ENCODE measurements around the gene CEP170. TPM values are rescaled to one million over a fixed set of nuclear protein-coding genes. Genes with fewer than 3 reads are reported as not detected.
"Not testable (repeated sequence)": the region's sequence is repeated elsewhere in the genome, so short reads cannot be mapped to it uniquely, and the experiment has no call there.

The CEP170 gene
- total RNA-seq, 1 donor from 2014 or later, result 82.2 TPM

DNA sequence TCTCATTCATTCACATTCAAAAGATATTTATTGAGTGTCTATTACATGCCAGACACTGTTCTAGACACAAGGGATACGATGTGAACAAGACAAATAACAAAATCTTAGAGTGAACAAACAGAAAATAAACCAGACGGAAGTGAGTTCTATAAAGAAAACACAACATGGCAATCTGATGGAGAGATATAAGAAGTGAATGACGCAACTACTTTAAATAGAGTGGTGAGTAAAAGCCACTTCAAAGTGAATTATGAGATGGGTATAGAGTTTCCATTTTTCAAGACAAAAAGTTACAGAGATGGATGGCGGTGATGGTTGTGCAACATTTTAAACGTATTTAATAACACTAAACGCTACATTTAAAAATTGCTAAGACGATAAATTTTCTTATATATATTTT lies 75.4 kb downstream of the CEP170 start:
- no peak for TF ChIP-seq CTCF (IDR thresholded peaks at IDR 0.05; ENCODE audit: insufficient read depth, low read length, poor library complexity, severe bottlenecking)
- DNase-seq (ENCODE audit: low read depth), result no peak
- Histone ChIP-seq H3K27me3 (ENCODE audit: control insufficient read depth, insufficient read depth, low read length) (no peaks in the 10 kb centered on the region), H3K4me3 (ENCODE audit: low read depth, low read length) (no peak overlapping the region), H3K36me3 (ENCODE audit: control insufficient read depth, insufficient read depth, low read length) (no peaks in the 10 kb centered on the region)

GRCh38 chr1:243177792-243178191 lies 77.3 kb downstream of the CEP170 start:
- DNase-seq (ENCODE audit: low read depth); H3K27me3 ChIP-seq (ENCODE audit: control insufficient read depth, insufficient read depth, low read length); H3K4me3 ChIP-seq (ENCODE audit: low read depth, low read length); H3K36me3 ChIP-seq (ENCODE audit: control insufficient read depth, insufficient read depth, low read length): not testable (repeated sequence)

GRCh38 chr1:243173758-243174369 lies 81.2 kb downstream of the CEP170 start:
- not testable (repeated sequence) for H3K27me3 ChIP-seq (ENCODE audit: control insufficient read depth, insufficient read depth, low read length); H3K4me3 ChIP-seq (ENCODE audit: low read depth, low read length); H3K36me3 ChIP-seq (ENCODE audit: control insufficient read depth, insufficient read depth, low read length); DNase-seq (ENCODE audit: low read depth)

DNA sequence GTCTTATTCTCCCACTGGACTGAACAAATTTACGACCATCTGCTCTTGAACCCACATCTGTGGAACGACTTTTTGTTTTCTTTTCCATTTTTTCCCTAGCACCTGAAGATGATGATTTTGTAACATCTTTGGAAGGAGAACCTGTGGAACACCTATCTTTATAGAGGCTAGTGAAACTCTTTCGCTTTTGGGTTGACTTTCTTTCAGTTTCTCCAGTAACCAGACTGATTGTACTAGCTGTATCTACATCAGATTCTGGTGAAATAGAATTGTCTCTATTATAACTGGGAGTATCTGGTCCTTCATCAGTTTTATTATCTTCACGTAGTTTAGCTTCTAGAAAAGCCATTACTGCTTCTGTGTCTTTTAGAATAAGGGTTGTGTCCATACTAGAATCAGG lies 90.2 kb downstream of the CEP170 start:
- not testable (repeated sequence) for H3K4me3 ChIP-seq (ENCODE audit: low read depth, low read length); DNase-seq (ENCODE audit: low read depth); H3K27me3 ChIP-seq (ENCODE audit: control insufficient read depth, insufficient read depth, low read length); H3K36me3 ChIP-seq (ENCODE audit: control insufficient read depth, insufficient read depth, low read length)

- not testable (repeated sequence) for H3K27me3 ChIP-seq (ENCODE audit: control insufficient read depth, insufficient read depth, low read length); DNase-seq (ENCODE audit: low read depth); H3K36me3 ChIP-seq (ENCODE audit: control insufficient read depth, insufficient read depth, low read length); H3K4me3 ChIP-seq (ENCODE audit: low read depth, low read length)
Observed at GRCh38 chr1:243150906-243151305, 104.2 kb downstream of the CEP170 start.

DNA sequence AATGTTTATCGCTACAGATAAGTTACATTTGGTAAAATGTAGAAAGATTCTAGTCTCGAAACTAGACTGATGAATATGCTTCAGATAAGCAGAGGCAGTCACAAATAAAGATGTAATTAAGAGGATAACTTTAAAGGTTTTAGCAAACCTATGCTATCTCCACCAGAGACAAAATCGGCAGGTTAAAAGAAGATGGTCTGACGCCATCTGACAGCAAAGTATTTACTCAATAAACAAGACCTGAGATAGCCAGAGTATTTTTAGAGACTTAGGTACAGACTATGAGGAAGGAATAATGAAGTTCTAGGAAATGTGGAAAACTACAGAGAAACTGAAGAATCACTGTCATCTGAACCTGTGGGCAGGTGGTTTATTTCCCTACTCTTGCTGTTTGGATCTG lies 106.0 kb downstream of the CEP170 start:
- not testable (repeated sequence) for H3K36me3 ChIP-seq (ENCODE audit: control insufficient read depth, insufficient read depth, low read length); H3K4me3 ChIP-seq (ENCODE audit: low read depth, low read length); H3K27me3 ChIP-seq (ENCODE audit: control insufficient read depth, insufficient read depth, low read length)

DNA sequence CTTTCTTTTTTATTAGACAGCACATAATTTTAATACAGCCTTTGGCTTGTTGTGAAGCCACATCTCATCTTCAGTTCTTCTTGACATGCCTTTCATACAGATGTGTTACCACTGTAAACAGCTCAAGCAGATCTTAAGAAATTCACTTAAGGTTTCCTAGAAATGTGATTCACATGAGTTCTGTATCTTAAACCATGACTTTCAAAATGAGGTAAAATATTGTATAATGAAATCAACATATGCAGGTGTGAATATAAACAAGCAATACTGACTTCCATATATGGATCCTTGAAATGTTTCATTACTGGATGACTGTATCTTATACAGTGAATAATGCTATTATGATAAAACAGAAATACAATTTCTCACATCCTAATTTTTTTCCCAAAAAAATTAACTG lies 107.7 kb downstream of the CEP170 start:
- not testable (repeated sequence) for H3K27me3 ChIP-seq (ENCODE audit: control insufficient read depth, insufficient read depth, low read length); H3K36me3 ChIP-seq (ENCODE audit: control insufficient read depth, insufficient read depth, low read length); H3K4me3 ChIP-seq (ENCODE audit: low read depth, low read length); DNase-seq (ENCODE audit: low read depth)

More for the DNA sequence above, 106.0 kb downstream of the CEP170 start:
- DNase-seq (ENCODE audit: low read depth), result not testable (repeated sequence)

DNA sequence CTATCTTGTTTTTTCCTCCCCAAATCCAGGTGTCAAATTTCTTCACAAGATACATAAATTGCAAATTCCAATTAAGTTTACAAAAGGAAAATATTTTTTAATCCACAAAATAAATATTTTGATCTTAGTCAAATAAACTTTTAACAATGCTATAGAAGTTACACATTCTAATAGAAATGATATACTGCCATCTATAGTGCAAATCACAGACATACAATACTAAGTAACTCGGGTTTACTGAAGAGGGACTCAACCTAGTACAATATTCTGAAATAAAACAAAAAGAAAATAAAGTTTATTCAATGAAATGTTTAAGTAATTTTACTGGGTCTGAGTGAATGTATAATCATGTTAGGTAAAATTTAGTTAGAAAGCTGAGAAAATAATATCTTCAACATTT lies 114.6 kb downstream of the CEP170 start:
- not testable (repeated sequence) for H3K36me3 ChIP-seq (ENCODE audit: control insufficient read depth, insufficient read depth, low read length); DNase-seq (ENCODE audit: low read depth); H3K4me3 ChIP-seq (ENCODE audit: low read depth, low read length); H3K27me3 ChIP-seq (ENCODE audit: control insufficient read depth, insufficient read depth, low read length)

GRCh38 chr1:243122876-243123409 lies 132.1 kb downstream of the CEP170 start:
- H3K27me3 ChIP-seq (ENCODE audit: control insufficient read depth, insufficient read depth, low read length); H3K36me3 ChIP-seq (ENCODE audit: control insufficient read depth, insufficient read depth, low read length); H3K4me3 ChIP-seq (ENCODE audit: low read depth, low read length); DNase-seq (ENCODE audit: low read depth): not testable (repeated sequence)

DNA sequence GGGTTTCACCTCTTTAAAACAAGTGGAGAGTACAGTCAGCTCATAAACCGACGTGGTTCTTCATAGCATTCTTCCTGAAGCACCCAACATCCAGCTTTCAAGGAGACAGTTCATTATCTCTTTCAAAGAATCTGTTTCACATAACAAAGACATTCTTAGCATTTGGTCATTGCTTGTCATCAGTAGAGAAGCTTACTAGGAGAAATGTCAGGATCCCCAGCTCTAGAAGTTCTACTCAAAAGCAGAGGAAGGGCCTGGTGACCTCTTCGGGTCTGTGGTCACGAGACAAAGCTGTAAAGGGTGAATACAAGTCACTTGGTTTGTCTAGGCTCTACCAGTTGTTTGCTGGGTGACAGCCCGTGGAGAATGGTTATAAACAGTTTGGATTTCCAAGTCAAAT lies 133.1 kb downstream of the CEP170 start:
- H3K36me3 ChIP-seq (ENCODE audit: control insufficient read depth, insufficient read depth, low read length); H3K4me3 ChIP-seq (ENCODE audit: low read depth, low read length); H3K27me3 ChIP-seq (ENCODE audit: control insufficient read depth, insufficient read depth, low read length); DNase-seq (ENCODE audit: low read depth): not testable (repeated sequence)

GRCh38 chr1:243118601-243119322 lies 136.3 kb downstream of the CEP170 start:
- not testable (repeated sequence) for H3K27me3 ChIP-seq (ENCODE audit: control insufficient read depth, insufficient read depth, low read length); DNase-seq (ENCODE audit: low read depth); H3K36me3 ChIP-seq (ENCODE audit: control insufficient read depth, insufficient read depth, low read length); H3K4me3 ChIP-seq (ENCODE audit: low read depth, low read length)

DNA sequence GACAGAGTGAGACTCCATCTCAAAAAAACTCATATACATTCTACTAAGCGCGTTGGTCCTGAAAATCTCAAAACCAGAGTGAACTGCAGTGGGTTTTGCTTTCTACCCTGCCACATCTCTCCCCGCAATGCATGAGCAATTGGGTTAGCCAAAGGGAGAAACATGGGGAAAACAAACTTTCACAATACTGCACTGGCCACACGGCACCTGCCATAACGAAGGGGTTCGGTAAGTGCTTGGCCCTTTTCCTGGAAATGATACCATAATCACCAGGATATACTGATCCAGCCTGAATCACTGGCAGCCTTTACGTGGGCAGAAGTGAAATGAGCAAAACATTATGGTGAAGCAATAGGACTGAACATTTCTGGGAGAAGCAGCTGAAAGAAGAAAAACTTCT lies 138.9 kb downstream of the CEP170 start:
- not testable (repeated sequence) for DNase-seq (ENCODE audit: low read depth)

GRCh38 chr1:243114769-243115168 lies 140.3 kb downstream of the CEP170 start:
- not testable (repeated sequence) for H3K27me3 ChIP-seq (ENCODE audit: control insufficient read depth, insufficient read depth, low read length); H3K4me3 ChIP-seq (ENCODE audit: low read depth, low read length); DNase-seq (ENCODE audit: low read depth)

More for the DNA sequence above, 138.9 kb downstream of the CEP170 start:
- H3K4me3 ChIP-seq (ENCODE audit: low read depth, low read length); H3K27me3 ChIP-seq (ENCODE audit: control insufficient read depth, insufficient read depth, low read length); H3K36me3 ChIP-seq (ENCODE audit: control insufficient read depth, insufficient read depth, low read length): not testable (repeated sequence)

DNA sequence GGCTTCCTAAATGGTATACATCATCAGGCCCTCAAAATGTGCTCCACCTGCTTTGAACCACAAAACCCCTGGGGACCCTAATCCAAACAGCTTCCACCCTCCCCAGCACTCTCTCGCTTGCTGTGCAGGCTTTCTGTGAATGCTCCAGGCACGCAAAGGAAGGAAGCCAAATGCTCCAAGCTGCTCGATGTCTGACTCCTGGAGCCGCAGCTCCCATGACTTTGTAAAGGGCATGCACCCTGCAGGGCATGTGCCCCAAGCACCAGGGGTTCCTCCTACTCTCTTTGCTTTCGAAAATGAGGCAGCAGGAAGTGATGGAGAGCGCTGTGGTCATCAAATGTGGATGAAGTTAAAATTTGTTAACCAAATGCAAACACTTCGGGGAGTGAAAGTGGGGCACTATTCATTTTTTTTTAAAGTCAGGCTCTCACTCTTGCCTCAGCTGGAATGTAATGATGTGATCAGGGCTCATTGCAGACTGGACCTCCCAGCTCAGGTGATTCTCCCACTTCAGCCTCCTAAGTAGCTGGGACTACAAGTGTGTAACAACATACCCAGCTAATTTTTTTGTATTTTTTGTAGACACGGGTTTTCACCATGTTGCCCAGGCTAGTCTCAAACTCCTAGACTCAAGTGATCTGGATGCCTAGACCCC lies 140.9 kb downstream of the CEP170 start:
- not testable (repeated sequence) for H3K4me3 ChIP-seq (ENCODE audit: low read depth, low read length); H3K36me3 ChIP-seq (ENCODE audit: control insufficient read depth, insufficient read depth, low read length); DNase-seq (ENCODE audit: low read depth); H3K27me3 ChIP-seq (ENCODE audit: control insufficient read depth, insufficient read depth, low read length)

More at GRCh38 chr1:243114769-243115168, 140.3 kb downstream of the CEP170 start:
- H3K36me3 ChIP-seq (ENCODE audit: control insufficient read depth, insufficient read depth, low read length), result not testable (repeated sequence)
